ENCODE results near the gene SHMT1. TPM values are rescaled to one million over a fixed set of nuclear protein-coding genes. Genes with fewer than 3 reads are reported as not detected.

SHMT1 gene
- total RNA-seq, 4 donors from 2014 or later, result 75.9 to 128 (median 110) TPM

DNA sequence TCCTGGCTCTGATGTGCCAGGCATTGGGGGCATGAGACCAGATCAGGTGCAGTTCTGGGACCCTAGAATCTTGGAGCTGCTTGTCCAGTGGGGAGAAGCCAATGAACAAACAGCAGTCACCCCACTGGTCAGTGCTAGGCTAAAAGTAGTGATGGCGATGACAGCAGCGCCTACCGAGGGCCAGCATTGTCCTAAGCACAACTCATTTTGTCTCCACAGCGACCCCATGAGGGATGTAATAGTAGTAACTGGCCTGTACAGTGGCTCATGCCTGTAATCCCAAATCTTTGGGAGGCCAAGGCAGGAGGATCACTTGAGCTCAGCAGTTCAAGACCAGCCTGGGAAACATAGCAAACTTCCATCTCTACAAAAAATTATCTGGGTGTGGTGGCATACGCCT is 42.0 kb downstream of the SHMT1 start:
- Histone ChIP-seq H3K27me3 (no peaks in the 10 kb centered on the region), H3K4me1 (peaks cover 0 to 46% (median 25%) of the 10 kb centered on the region in 4 donors), H3K9me3 (no peaks in the 10 kb centered on the region), H3K36me3 (peaks cover 0 to 83% (median 0%) of the 10 kb centered on the region in 3 donors), H3K4me3 (no peak overlapping the region), H3K27ac (no peak overlapping the region)
- no peak for DNase-seq
- TF ChIP-seq POLR2A (IDR thresholded peaks at IDR 0.05), result no peak
- TF ChIP-seq, protein P1, sequence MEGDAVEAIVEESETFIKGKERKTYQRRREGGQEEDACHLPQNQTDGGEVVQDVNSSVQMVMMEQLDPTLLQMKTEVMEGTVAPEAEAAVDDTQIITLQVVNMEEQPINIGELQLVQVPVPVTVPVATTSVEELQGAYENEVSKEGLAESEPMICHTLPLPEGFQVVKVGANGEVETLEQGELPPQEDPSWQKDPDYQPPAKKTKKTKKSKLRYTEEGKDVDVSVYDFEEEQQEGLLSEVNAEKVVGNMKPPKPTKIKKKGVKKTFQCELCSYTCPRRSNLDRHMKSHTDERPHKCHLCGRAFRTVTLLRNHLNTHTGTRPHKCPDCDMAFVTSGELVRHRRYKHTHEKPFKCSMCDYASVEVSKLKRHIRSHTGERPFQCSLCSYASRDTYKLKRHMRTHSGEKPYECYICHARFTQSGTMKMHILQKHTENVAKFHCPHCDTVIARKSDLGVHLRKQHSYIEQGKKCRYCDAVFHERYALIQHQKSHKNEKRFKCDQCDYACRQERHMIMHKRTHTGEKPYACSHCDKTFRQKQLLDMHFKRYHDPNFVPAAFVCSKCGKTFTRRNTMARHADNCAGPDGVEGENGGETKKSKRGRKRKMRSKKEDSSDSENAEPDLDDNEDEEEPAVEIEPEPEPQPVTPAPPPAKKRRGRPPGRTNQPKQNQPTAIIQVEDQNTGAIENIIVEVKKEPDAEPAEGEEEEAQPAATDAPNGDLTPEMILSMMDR (IDR thresholded peaks at IDR 0.05), result no peak

GRCh38 chr17:18320301-18320700 is 43.0 kb downstream of the SHMT1 start:
- Histone ChIP-seq H3K27ac (no peak overlapping the region), H3K4me3 (no peak overlapping the region), H3K9me3 (no peaks in the 10 kb centered on the region), H3K4me1 (peaks cover 0 to 53% (median 32%) of the 10 kb centered on the region in 4 donors), H3K36me3 (peaks cover 0 to 73% (median 0%) of the 10 kb centered on the region in 3 donors), H3K27me3 (no peaks in the 10 kb centered on the region)
- no peak for TF ChIP-seq POLR2A (IDR thresholded peaks at IDR 0.05)
- TF ChIP-seq, protein P1 (IDR thresholded peaks at IDR 0.05), result no peak
- DNase-seq, result no peak

DNA sequence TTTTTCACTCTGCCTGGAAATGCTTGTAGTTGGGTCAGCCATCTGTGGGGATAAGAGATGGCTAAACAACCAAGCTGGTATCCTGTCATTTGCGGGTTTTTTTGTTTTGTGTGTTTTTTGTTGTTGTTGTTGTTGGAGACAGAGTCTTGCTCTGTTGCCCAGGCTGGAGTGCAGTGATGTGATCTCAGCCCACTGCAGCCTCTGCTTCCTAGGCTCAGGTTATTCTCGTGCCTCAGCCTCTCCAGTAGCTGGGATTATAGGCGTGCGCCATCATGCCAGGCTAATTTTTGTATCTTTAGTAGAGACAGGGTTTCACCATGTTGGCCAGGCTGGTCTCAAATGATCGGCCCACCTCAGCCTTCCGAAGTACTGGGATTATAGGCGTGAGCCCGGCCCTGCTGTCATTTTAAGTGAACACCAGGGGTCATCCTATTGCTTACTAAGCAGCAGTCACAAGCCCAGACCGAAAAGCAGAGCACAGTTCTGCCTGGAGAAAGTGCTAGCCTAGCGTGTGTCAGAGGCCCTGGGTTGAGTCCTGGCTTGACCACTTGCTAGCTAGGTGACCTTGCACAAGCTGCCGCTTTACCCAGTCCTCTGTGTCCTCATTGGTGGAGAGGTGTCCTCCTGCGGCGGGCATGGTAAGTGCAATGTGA is 43.6 kb downstream of the SHMT1 start:
- TF ChIP-seq POLR2A (IDR thresholded peaks at IDR 0.05), result no peak
- TF ChIP-seq, protein P1 (IDR thresholded peaks at IDR 0.05), result peak in 4 of 6 experiments; percentile 7 to 40 (median 36)
- Histone ChIP-seq H3K4me1 (peaks cover 0 to 53% (median 32%) of the 10 kb centered on the region in 4 donors), H3K27me3 (no peaks in the 10 kb centered on the region), H3K9me3 (no peaks in the 10 kb centered on the region), H3K4me3 (no peak overlapping the region), H3K36me3 (peaks cover 0 to 67% (median 0%) of the 10 kb centered on the region in 3 donors), H3K27ac (no peak overlapping the region)
- DNase-seq, result no peak

- TF ChIP-seq, protein P1 (IDR thresholded peaks at IDR 0.05), result no peak
- TF ChIP-seq POLR2A (IDR thresholded peaks at IDR 0.05), result no peak
- H3K4me1 ChIP-seq, result peaks cover 0 to 55% (median 36%) of the 10 kb centered on the region in 4 donors
- no peaks in the 10 kb centered on the region for H3K27me3 ChIP-seq
- no peak for DNase-seq
- H3K9me3 ChIP-seq, result no peaks in the 10 kb centered on the region
- peaks cover 0 to 59% (median 0%) of the 10 kb centered on the region in 3 donors for H3K36me3 ChIP-seq
- H3K4me3 ChIP-seq, result no peak overlapping the region
- H3K27ac ChIP-seq, result no peak overlapping the region
Observed at GRCh38 chr17:18318771-18319450, 44.4 kb downstream of the SHMT1 start.

DNA sequence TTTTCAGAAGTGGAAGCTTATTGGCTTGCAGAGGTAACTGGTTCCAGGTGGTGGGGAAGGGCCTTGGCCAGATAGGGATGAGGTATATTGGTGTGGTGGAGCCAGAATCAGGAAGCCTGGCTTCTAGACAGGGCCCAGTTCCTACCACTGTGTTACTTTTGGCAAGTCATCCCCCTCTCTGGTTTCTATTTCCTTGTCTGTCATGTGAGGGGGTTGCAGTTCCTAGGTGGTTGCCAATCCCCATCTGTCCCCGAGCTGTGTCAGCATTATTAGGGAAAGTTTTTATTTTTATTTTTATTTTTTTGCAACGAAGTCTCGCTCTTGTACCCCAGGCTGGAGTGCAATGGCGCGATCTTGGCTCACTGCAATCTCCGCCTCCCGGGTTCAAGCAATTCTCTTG is 45.2 kb downstream of the SHMT1 start:
- H3K36me3 ChIP-seq, result peaks cover 0 to 51% (median 0%) of the 10 kb centered on the region in 3 donors
- peaks cover 0 to 63% (median 41%) of the 10 kb centered on the region in 4 donors for H3K4me1 ChIP-seq
- H3K27ac ChIP-seq, result no peak overlapping the region
- no peaks in the 10 kb centered on the region for H3K27me3 ChIP-seq
- no peak for TF ChIP-seq POLR2A (IDR thresholded peaks at IDR 0.05)
- TF ChIP-seq, protein P1 (IDR thresholded peaks at IDR 0.05), result no peak
- DNase-seq, result no peak
- peak overlapping the region in 2 of 4 donors; percentile 1 to 3 for H3K4me3 ChIP-seq
- H3K9me3 ChIP-seq, result no peaks in the 10 kb centered on the region

All from Peyer's patch (tissue), 4 donors.